Lung (tissue), 12 donors: ENCODE measurements around the gene CYP21A2. TPM values are rescaled to one million over a fixed set of nuclear protein-coding genes. Genes with fewer than 3 reads are reported as not detected.
"Not testable (repeated sequence)": the region's sequence is repeated elsewhere in the genome, so short reads cannot be mapped to it uniquely, and the experiment has no call there.

ENCODE experiments used
- ATAC-seq: fragments of 200-7000 bp; cut with Tn5 transposase; one replicate; pipeline ENCODE4 v1.9.1; 2020; ENCODE audit warnings: moderate number of reproducible peaks; ENCODE audit not compliant: insufficient read depth, low FRiP score
- DNase-seq, 3 donors: peaks; one replicate each; pipeline ENCODE4 v3.0.0-alpha.2; 2013 to 2017
- H3K27ac ChIP-seq, 2 donors: one replicate each; pipeline ENCODE4 v1.5.1; 2013; ENCODE audit warnings: mild to moderate bottlenecking in 2 of 2, moderate library complexity in 2 of 2, control low read depth in 1 of 2, inconsistent platforms in 1 of 2, low read depth in 1 of 2, low read length in 1 of 2
- H3K27me3 ChIP-seq, 3 donors: one replicate each; pipeline ENCODE4 v1.5.1; 2013; ENCODE audit warnings: low read length in 2 of 3; ENCODE audit not compliant: control insufficient read depth in 3 of 3, insufficient read depth in 3 of 3
- H3K36me3 ChIP-seq, 4 donors: one replicate each; pipeline ENCODE4 v1.5.1; 2013; ENCODE audit warnings: low read length in 4 of 4, mild to moderate bottlenecking in 1 of 4, moderate library complexity in 1 of 4; ENCODE audit not compliant: control insufficient read depth in 4 of 4, insufficient read depth in 4 of 4
- H3K4me1 ChIP-seq, 5 donors: one replicate each; pipeline ENCODE4 v1.5.1; 2013; ENCODE audit warnings: low read length in 5 of 5, mild to moderate bottlenecking in 2 of 5, moderate library complexity in 1 of 5; ENCODE audit not compliant: control insufficient read depth in 5 of 5, insufficient read depth in 5 of 5
- H3K4me3 ChIP-seq: one replicate; pipeline ENCODE4 v1.5.1; 2013; ENCODE audit warnings: mild to moderate bottlenecking, control low read depth, moderate library complexity
- H3K9ac ChIP-seq, 2 donors: one replicate each; pipeline ENCODE4 v1.5.1; 2013; ENCODE audit warnings: low read length in 2 of 2, control low read depth in 1 of 2; ENCODE audit not compliant: insufficient read depth in 1 of 2
- H3K9me3 ChIP-seq, 4 donors: one replicate each; pipeline ENCODE4 v1.5.1; 2013; ENCODE audit warnings: low read length in 3 of 4, mild to moderate bottlenecking in 1 of 4, moderate library complexity in 1 of 4; ENCODE audit not compliant: control insufficient read depth in 4 of 4, insufficient read depth in 3 of 4
- CTCF ChIP-seq: IDR thresholded peaks from 2 replicates; pipeline ENCODE4 v1.5.1; 2012; ENCODE audit warnings: mild to moderate bottlenecking; ENCODE audit errors: control extremely low read depth, extremely low read depth
- WGBS, 2 donors: extraction: QIAGEN DNeasy Blood & Tissue Kit; methylation state at CpG; one replicate each; pipeline ENCODE4 v1.1.7; 2013; 5-methylcytosine and 5-hydroxymethylcytosine counted together
- polyA plus RNA-seq, 2 donors: library from polyadenylated mRNA; stranded (reverse); fragments of 200-250 nt; gene quantifications; one replicate each; pipeline ENCODE4 v1.2.1, GENCODE V29; 2013
- total RNA-seq, 2 donors: library from RNA; depleted of rRNA in 1 of 2; stranded (reverse); fragments of >200 nt in 1 of 2; gene quantifications; one replicate each; pipeline ENCODE4 v1.2.1, GENCODE V29; 2014 to 2021
- donor health status: control.
- donor health status: control.
- donor health status: Bipolar disorder and iron deficiency.
- donor health status: healthy.
- donor health status: DM: yes; HTN: yes; CAD: no.

The CYP21A2 gene
- total and polyA plus RNA-seq, 4 donors: 0.43 to 1.9 (median 0.98) TPM

- Histone ChIP-seq H3K9ac (no peak overlapping the region), H3K4me3 (no peak overlapping the region), H3K27ac (peak overlapping the region; percentile 30 to 58), H3K4me1 (peaks cover 0 to 15% (median 0%) of the 10 kb centered on the region in 5 donors), H3K9me3 (no peaks in the 10 kb centered on the region), H3K36me3 (peaks cover 0 to 9% (median 0%) of the 10 kb centered on the region in 4 donors), H3K27me3 (peaks cover 0 to 6% (median 0%) of the 10 kb centered on the region in 3 donors)
- TF ChIP-seq CTCF: no peak
- DNase-seq (no peak), ATAC-seq (no peak)
- WGBS, 2 donors: 76 to 89% methylated on average over 6 of the region's 6 CpGs
These were observed 9.3 kb downstream of the CYP21A2 start for GRCh38 chr6:32047539-32047854.

GRCh38 chr6:32047855-32048766, 9.9 kb downstream of the CYP21A2 start:
- H3K9ac ChIP-seq: no peak overlapping the region
- H3K27ac ChIP-seq: peak overlapping the region in 1 of 2 donors; percentile 58
- no peaks in the 10 kb centered on the region for H3K9me3 ChIP-seq
- peak; percentile 53 for TF ChIP-seq CTCF
- no peak overlapping the region for H3K4me3 ChIP-seq
- DNase-seq (peak; percentile 50 to 56 (median 56)), ATAC-seq (peak; percentile 65)
- H3K36me3 ChIP-seq: peaks cover 0 to 12% (median 0%) of the 10 kb centered on the region in 4 donors
- H3K27me3 ChIP-seq: peaks cover 0 to 6% (median 0%) of the 10 kb centered on the region in 3 donors
- peaks cover 0 to 15% (median 0%) of the 10 kb centered on the region in 5 donors for H3K4me1 ChIP-seq
- 54 to 56% methylated on average over 42 of the region's 42 CpGs for WGBS, 2 donors

- not testable (repeated sequence) for DNase-seq, H3K4me3 ChIP-seq, H3K27ac ChIP-seq, H3K9ac ChIP-seq, H3K9me3 ChIP-seq, ATAC-seq, H3K27me3 ChIP-seq
- WGBS, 2 donors: 94 to 95% methylated on average over 16 to 21 of the region's 21 CpGs
- H3K36me3 ChIP-seq: peaks cover 0 to 20% (median 0%) of the 10 kb centered on the region in 4 donors
- peaks cover 0 to 15% (median 0%) of the 10 kb centered on the region in 5 donors for H3K4me1 ChIP-seq
These were observed 10.9 kb downstream of the CYP21A2 start for GRCh38 chr6:32049149-32049548.

GRCh38 chr6:32049736-32050135, 11.5 kb downstream of the CYP21A2 start:
- not testable (repeated sequence) for DNase-seq, ATAC-seq, H3K27ac ChIP-seq, H3K9me3 ChIP-seq, H3K9ac ChIP-seq, H3K27me3 ChIP-seq, H3K4me3 ChIP-seq
- Histone ChIP-seq H3K4me1 (peaks cover 0 to 15% (median 0%) of the 10 kb centered on the region in 5 donors), H3K36me3 (peaks cover 0 to 21% (median 0%) of the 10 kb centered on the region in 4 donors)
- 85 to 97% methylated on average over 6 to 11 of the region's 11 CpGs for WGBS, 2 donors
